ENCODE measurements around the gene TRMT112.
"Not testable (repeated sequence)": the region's sequence is repeated elsewhere in the genome, so short reads cannot be mapped to it uniquely, and the experiment has no call there.

Gene TRMT112

DNA sequence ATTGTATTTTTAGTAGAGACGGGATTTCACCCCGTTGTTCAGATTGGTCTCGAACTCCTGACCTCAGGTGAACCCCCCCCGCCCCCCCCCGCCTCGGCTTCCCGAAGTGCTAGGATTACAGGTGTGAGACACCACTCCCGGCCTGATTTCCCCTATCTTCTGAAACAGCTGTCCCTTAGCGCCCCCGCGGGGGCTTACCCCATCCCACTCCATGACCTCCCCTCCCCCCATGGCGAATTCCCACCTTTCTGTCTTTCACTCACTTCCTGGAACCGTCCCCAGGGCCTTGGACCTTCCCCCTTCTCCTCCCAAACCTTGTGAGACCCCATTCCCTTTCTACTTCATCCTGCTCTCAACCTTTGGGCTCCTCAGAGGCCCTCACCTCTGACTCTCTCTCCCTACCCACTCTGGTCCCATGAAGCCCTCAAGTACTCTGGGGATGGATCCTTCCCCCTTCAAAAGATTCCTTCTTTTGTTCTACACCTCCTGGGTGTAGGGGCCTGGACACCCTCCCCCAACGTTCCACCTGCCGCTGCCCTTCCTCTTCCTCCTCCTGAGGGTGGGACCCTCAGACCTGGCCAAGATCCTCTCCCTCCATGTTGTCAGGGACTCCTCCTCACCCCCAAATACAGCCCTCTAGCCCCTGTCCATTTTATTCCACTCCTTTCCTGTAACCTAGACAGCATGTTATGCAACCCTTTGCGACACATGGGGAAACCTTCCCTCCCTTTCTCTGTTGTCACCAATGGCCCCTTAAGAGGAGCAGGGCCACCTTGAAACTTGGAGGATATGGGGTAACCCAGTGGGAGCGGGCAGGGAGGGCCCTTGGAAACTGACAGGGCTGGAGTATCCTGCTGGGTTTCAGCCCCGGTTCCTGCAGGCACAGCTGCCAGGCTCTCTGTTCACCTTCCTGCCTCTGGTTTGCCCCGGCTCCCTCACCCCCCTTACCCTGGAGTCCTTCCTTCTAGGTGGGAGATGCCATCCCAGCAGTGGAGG is 1.7 kb upstream of the TRMT112 start:
- Histone ChIP-seq H3K4me3 (ENCODE audit: insufficient read depth, low read depth, low read length) (peak overlapping the region; percentile 78), H3K4me1 (ENCODE audit: control insufficient read depth, insufficient read depth, low read length) (peaks cover 8% of the 10 kb centered on the region)

DNA sequence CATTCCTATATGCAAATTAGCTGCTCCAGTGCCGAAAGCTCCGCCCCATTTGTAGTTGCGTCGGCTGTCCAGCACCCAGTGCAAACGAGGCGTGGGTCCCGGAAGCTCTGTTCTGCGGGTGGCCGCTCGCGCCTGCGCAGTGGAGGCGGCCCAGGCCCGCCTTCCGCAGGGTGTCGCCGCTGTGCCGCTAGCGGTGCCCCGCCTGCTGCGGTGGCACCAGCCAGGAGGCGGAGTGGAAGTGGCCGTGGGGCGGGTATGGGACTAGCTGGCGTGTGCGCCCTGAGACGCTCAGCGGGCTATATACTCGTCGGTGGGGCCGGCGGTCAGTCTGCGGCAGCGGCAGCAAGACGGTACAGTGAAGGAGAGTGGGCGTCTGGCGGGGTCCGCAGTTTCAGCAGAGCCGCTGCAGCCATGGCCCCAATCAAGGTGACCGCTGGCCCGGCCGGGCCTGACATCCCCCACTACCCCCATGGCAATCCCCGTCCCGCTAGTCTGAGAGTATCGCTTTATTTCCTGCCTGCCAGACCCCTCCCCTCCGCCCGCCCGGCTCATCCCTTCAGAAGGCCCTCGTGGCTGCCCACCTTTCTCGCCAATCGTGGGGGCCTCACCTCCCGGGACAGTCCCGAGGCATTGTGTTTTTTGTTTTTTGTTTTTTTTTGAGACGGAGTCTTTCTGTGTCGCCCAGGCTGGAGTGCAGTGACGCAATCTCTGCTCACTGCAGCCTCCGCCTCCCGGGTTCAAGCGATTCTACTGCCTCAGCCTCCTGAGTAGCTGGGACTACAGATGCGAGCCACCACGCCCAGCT is 804 bp upstream of the TRMT112 start, which contains the start of gene PRDX5:
TSS of gene PRDX5 (plus strand) at position 161 of the 805 bp plus-strand sequence. CDS start at position 256, 95 bp downstream.
- no peaks in the 10 kb centered on the region for H3K27me3 ChIP-seq (ENCODE audit: control insufficient read depth, insufficient read depth, low read length, poor library complexity, severe bottlenecking)
- H3K36me3 ChIP-seq (ENCODE audit: control insufficient read depth, insufficient read depth, low read length): peaks cover 2% of the 10 kb centered on the region
- peak within 1 kb of the TSS; percentile 78 for H3K4me3 ChIP-seq (ENCODE audit: insufficient read depth, low read depth, low read length)
- no peaks in the 10 kb centered on the region for H3K9me3 ChIP-seq (ENCODE audit: control insufficient read depth, low read length)
- 0 to 1% methylated on average over 61 of the region's 61 CpGs for WGBS, 2 experiments
- peak within 1 kb of the TSS; percentile 95 for H3K27ac ChIP-seq (ENCODE audit: insufficient read depth, low read depth, low read length, poor library complexity, severe bottlenecking)
- peaks cover 8% of the 10 kb centered on the region for H3K4me1 ChIP-seq (ENCODE audit: control insufficient read depth, insufficient read depth, low read length)

More for the DNA sequence above, 1.7 kb upstream of the TRMT112 start:
- Histone ChIP-seq H3K27me3 (ENCODE audit: control insufficient read depth, insufficient read depth, low read length, poor library complexity, severe bottlenecking) (no peaks in the 10 kb centered on the region), H3K9me3 (ENCODE audit: control insufficient read depth, low read length) (no peaks in the 10 kb centered on the region), H3K36me3 (ENCODE audit: control insufficient read depth, insufficient read depth, low read length) (peaks cover 2% of the 10 kb centered on the region), H3K27ac (ENCODE audit: insufficient read depth, low read depth, low read length, poor library complexity, severe bottlenecking) (no peak overlapping the region)
- WGBS, 2 experiments: 27 to 28% methylated on average over 15 to 19 of the region's 19 CpGs

DNA sequence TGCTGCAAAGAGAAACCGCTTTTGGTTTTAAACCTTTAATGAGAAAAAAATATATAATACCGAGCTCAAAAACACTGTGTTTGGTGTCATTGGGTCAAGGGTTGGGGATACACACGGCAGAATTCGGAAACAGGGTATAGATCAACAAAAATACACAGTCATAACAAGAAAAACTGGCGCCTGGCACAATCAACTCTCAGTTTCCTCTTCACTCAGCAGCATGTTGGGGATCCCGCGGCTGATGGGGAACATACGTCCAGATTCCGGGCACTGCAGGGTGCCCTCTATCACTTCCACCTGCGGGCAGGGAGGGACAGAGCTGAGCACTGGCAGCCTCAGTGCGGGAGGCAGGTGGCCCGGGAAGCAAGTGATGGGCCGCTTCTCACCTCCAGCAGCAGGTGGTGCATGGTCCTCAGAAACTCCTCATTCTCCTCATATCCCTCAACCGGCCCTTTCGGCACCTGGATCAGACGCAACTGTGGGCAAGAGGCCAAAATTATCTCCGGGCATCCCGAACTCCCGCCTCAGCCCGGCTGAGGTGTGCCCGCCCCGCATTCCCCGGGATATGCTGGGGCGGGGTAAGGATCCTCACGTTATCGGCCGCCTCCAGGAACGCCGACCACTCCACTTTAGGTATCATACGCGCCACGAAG is 561 bp downstream of the TRMT112 start:
- 11 to 12% methylated on average over 32 of the region's 32 CpGs for WGBS, 2 experiments
- Histone ChIP-seq H3K36me3 (ENCODE audit: control insufficient read depth, insufficient read depth, low read length) (peaks cover 2% of the 10 kb centered on the region), H3K4me3 (ENCODE audit: insufficient read depth, low read depth, low read length) (peak overlapping the region; percentile 78), H3K4me1 (ENCODE audit: control insufficient read depth, insufficient read depth, low read length) (peaks cover 8% of the 10 kb centered on the region), H3K27ac (ENCODE audit: insufficient read depth, low read depth, low read length, poor library complexity, severe bottlenecking) (peak overlapping the region; percentile 95), H3K9me3 (ENCODE audit: control insufficient read depth, low read length) (no peaks in the 10 kb centered on the region), H3K27me3 (ENCODE audit: control insufficient read depth, insufficient read depth, low read length, poor library complexity, severe bottlenecking) (no peaks in the 10 kb centered on the region)

DNA sequence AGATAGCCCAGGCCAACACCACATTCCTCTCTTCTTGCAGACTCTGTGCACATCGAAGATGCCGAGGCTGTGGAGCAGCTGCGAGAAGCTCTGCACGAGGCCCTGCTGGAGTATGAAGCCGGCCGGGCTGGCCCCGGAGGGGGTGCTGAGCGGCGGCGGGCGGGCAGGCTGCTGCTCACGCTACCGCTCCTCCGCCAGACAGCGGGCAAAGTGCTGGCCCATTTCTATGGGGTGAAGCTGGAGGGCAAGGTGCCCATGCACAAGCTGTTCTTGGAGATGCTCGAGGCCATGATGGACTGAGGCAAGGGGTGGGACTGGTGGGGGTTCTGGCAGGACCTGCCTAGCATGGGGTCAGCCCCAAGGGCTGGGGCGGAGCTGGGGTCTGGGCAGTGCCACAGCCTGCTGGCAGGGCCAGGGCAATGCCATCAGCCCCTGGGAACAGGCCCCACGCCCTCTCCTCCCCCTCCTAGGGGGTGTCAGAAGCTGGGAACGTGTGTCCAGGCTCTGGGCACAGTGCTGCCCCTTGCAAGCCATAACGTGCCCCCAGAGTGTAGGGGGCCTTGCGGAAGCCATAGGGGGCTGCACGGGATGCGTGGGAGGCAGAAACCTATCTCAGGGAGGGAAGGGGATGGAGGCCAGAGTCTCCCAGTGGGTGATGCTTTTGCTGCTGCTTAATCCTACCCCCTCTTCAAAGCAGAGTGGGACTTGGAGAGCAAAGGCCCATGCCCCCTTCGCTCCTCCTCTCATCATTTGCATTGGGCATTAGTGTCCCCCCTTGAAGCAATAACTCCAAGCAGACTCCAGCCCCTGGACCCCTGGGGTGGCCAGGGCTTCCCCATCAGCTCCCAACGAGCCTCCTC is 1.5 kb downstream of the TRMT112 start:
- not testable (repeated sequence) for H3K4me1 ChIP-seq (ENCODE audit: control insufficient read depth, insufficient read depth, low read length); H3K9me3 ChIP-seq (ENCODE audit: control insufficient read depth, low read length); H3K27ac ChIP-seq (ENCODE audit: insufficient read depth, low read depth, low read length, poor library complexity, severe bottlenecking); H3K27me3 ChIP-seq (ENCODE audit: control insufficient read depth, insufficient read depth, low read length, poor library complexity, severe bottlenecking); H3K4me3 ChIP-seq (ENCODE audit: insufficient read depth, low read depth, low read length); H3K36me3 ChIP-seq (ENCODE audit: control insufficient read depth, insufficient read depth, low read length)
- WGBS, 2 experiments: 88 to 90% methylated on average over 25 of the region's 25 CpGs

DNA sequence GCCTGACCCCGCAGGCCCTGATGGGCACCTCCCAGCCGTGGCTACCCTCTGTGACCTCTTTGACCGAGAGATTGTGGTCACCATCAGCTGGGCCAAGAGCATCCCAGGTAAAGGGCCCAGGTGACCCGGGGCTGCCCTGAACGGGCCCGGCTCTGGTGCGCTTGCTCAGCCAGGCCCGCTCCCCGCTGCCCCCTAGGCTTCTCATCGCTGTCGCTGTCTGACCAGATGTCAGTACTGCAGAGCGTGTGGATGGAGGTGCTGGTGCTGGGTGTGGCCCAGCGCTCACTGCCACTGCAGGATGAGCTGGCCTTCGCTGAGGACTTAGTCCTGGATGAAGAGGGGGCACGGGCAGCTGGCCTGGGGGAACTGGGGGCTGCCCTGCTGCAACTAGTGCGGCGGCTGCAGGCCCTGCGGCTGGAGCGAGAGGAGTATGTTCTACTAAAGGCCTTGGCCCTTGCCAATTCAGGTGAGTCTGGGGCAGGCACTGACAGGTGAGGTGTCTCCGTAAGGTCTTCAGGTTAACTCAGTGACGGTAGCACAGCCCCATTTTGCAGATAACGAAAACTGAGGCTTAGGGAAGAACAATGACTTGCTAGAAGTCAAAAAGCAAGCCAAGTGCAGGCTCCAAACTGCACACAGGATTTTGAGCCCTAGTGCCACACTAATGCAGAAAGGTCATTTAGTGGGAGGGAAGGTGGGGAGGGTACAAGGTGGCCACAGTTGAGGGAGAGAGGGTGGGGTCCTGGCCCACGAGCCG is 2.4 kb downstream of the TRMT112 start:
- peaks cover 8% of the 10 kb centered on the region for H3K4me1 ChIP-seq (ENCODE audit: control insufficient read depth, insufficient read depth, low read length)
- H3K36me3 ChIP-seq (ENCODE audit: control insufficient read depth, insufficient read depth, low read length): peaks cover 2% of the 10 kb centered on the region
- no peak overlapping the region for H3K4me3 ChIP-seq (ENCODE audit: insufficient read depth, low read depth, low read length)
- H3K27me3 ChIP-seq (ENCODE audit: control insufficient read depth, insufficient read depth, low read length, poor library complexity, severe bottlenecking): no peaks in the 10 kb centered on the region
- no peak overlapping the region for H3K27ac ChIP-seq (ENCODE audit: insufficient read depth, low read depth, low read length, poor library complexity, severe bottlenecking)
- WGBS, 2 experiments: 91 to 92% methylated on average over 24 of the region's 24 CpGs
- no peaks in the 10 kb centered on the region for H3K9me3 ChIP-seq (ENCODE audit: control insufficient read depth, low read length)

DNA sequence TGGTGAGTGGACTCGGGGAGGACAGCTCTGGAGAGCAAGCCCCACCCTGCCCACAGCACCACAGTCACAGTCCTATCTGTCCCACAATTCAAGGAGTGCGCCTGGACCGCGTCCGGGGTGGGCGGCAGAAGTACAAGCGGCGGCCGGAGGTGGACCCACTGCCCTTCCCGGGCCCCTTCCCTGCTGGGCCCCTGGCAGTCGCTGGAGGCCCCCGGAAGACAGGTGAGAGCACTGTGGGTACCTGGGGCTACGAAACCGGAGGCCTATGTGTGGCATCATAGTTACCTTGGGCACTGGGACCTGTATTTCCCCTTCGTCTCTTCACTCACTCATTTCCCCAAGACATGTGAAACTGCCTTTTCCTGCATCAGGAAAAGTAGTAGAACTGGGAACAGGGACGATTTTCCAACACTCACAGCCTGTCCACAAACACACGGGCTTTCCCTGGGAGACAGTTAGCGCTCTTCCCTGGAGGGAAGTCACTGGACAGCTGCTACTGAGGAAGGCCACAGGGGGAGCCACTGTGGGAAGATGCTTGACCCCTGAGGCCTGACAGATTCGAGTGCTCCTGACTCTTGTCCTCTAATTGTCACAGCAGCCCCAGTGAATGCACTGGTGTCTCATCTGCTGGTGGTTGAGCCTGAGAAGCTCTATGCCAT is 3.1 kb downstream of the TRMT112 start:
- Histone ChIP-seq H3K27me3 (ENCODE audit: control insufficient read depth, insufficient read depth, low read length, poor library complexity, severe bottlenecking) (no peaks in the 10 kb centered on the region), H3K4me1 (ENCODE audit: control insufficient read depth, insufficient read depth, low read length) (peaks cover 8% of the 10 kb centered on the region), H3K4me3 (ENCODE audit: insufficient read depth, low read depth, low read length) (no peak overlapping the region), H3K9me3 (ENCODE audit: control insufficient read depth, low read length) (no peaks in the 10 kb centered on the region), H3K27ac (ENCODE audit: insufficient read depth, low read depth, low read length, poor library complexity, severe bottlenecking) (no peak overlapping the region), H3K36me3 (ENCODE audit: control insufficient read depth, insufficient read depth, low read length) (peaks cover 2% of the 10 kb centered on the region)
- 94% methylated on average over 19 of the region's 19 CpGs for WGBS, 2 experiments

DNA sequence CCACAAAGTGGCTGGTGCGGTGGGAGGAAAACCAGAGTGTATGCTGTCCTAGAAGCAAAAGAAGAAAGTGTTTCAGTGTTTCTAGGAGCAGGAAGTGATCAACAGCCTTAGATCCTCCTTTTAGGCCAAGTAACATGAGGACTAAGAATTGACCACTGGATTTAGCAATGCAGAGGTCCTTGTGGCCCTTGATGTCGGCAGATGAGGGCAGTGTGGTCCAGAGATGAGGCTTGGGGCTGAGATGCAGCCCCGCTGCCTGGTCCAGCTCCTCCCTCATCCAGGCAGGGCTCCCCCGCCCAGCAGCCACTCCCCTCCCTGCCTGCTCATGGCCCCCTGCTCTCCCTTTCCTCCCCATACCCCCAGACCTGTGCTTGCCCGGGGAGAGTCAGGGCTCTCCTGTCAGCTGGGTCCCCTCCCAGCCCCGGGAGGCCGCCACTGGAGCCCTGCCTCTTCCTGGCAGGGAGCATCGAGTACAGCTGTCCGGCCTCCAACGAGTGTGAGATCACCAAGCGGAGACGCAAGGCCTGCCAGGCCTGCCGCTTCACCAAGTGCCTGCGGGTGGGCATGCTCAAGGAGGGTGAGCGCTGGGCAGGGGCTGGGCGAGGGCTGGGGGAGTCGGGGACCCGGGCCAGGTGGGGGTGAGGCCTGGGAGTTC is 3.7 kb downstream of the TRMT112 start:
- H3K4me1 ChIP-seq (ENCODE audit: control insufficient read depth, insufficient read depth, low read length): peaks cover 3% of the 10 kb centered on the region
- WGBS, 2 experiments: 90% methylated on average over 18 of the region's 18 CpGs
- no peak overlapping the region for H3K4me3 ChIP-seq (ENCODE audit: insufficient read depth, low read depth, low read length)
- H3K9me3 ChIP-seq (ENCODE audit: control insufficient read depth, low read length): no peaks in the 10 kb centered on the region
- H3K27me3 ChIP-seq (ENCODE audit: control insufficient read depth, insufficient read depth, low read length, poor library complexity, severe bottlenecking): no peaks in the 10 kb centered on the region
- peaks cover 2% of the 10 kb centered on the region for H3K36me3 ChIP-seq (ENCODE audit: control insufficient read depth, insufficient read depth, low read length)
- no peak overlapping the region for H3K27ac ChIP-seq (ENCODE audit: insufficient read depth, low read depth, low read length, poor library complexity, severe bottlenecking)

DNA sequence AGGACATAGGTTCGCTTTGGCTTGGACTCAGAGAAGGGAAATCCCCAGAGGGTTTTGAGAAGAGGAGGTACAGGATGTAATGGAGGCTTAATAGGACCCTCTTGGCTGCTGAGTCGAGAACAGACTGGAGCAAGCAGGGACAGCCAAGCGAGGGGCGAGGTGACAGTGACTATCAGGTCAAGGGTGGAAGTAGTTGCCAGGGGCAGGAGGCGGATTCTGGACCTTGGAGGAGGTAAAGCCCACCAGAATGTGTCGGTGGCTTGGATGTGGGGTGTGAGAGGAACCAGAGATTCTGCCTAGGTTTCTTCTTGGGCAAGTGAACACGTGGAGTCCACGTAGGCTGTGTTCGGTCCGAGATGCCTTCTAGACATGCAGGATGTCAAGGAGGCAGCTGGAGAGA is 4.4 kb downstream of the TRMT112 start:
- peaks cover 3% of the 10 kb centered on the region for H3K4me1 ChIP-seq (ENCODE audit: control insufficient read depth, insufficient read depth, low read length)
- no peak overlapping the region for H3K4me3 ChIP-seq (ENCODE audit: insufficient read depth, low read depth, low read length)
- whole genome bisulfite sequencing, 2 experiments: 93 to 95% methylated on average over 10 of the region's 10 CpGs
- H3K27ac ChIP-seq (ENCODE audit: insufficient read depth, low read depth, low read length, poor library complexity, severe bottlenecking): no peak overlapping the region
- no peaks in the 10 kb centered on the region for H3K9me3 ChIP-seq (ENCODE audit: control insufficient read depth, low read length)
- H3K36me3 ChIP-seq (ENCODE audit: control insufficient read depth, insufficient read depth, low read length): peaks cover 2% of the 10 kb centered on the region
- H3K27me3 ChIP-seq (ENCODE audit: control insufficient read depth, insufficient read depth, low read length, poor library complexity, severe bottlenecking): no peaks in the 10 kb centered on the region

All from ectodermal cell (in vitro differentiated cells).